Measurements from ENCODE around the gene RPS6KB2.
"Not testable (repeated sequence)": the region's sequence is repeated elsewhere in the genome, so short reads cannot be mapped to it uniquely, and the experiment has no call there.

Gene RPS6KB2

GRCh38 chr11:67401495-67402191 lies 26.7 kb upstream of the RPS6KB2 start, which contains the start of gene PPP1CA:
Gene PPP1CA, minus strand, starts transcription at chr11:67401858. Its CDS starts 76 bp downstream, at chr11:67401782.
- Histone ChIP-seq H3K4me2 (ENCODE audit: insufficient read depth, low read length, poor library complexity, severe bottlenecking) (peak within 1 kb of the TSS; percentile 93), H3K18ac (ENCODE audit: low read length) (peak within 1 kb of the TSS; percentile 98), H4K91ac (ENCODE audit: low read depth, low read length, poor library complexity) (no peak within 1 kb of the TSS), H2BK120ac (ENCODE audit: low read depth, low read length) (peak within 1 kb of the TSS; percentile 91), H3K23ac (ENCODE audit: low read depth, low read length, poor library complexity) (peak within 1 kb of the TSS; percentile 98), H3K9me3 (replicated peaks in 1 of 2; ENCODE audit: control insufficient read depth in 2 of 2, insufficient read depth in 1 of 2, low read depth in 1 of 2, low read length in 2 of 2) (no peaks in the 10 kb centered on the region), H2BK5ac (ENCODE audit: low read length) (peak within 1 kb of the TSS; percentile 93), H2BK12ac (ENCODE audit: low read length) (peak within 1 kb of the TSS; percentile 22), H2AK5ac (ENCODE audit: low read depth, low read length) (peak within 1 kb of the TSS; percentile 93), H3K79me1 (ENCODE audit: low read depth, low read length) (peaks cover 13% of the 10 kb centered on the region), H3K4me3 (ENCODE audit: low read length in 2 of 2) (peak within 1 kb of the TSS; percentile 85 to 94), H4K8ac (ENCODE audit: low read depth, low read length) (no peak within 1 kb of the TSS), H3K27me3 (ENCODE audit: control insufficient read depth in 3 of 3, insufficient read depth in 3 of 3, low read depth in 1 of 3, low read length in 3 of 3) (no peaks in the 10 kb centered on the region), H3K36me3 (replicated peaks in 1 of 2; ENCODE audit: control insufficient read depth in 2 of 2, insufficient read depth in 2 of 2, low read length in 2 of 2) (peaks cover 30 to 41% of the 10 kb centered on the region in 2 donors), H3K4me1 (ENCODE audit: control insufficient read depth in 2 of 2, insufficient read depth in 1 of 2, low read depth in 1 of 2, low read length in 2 of 2) (peaks cover 10 to 31% of the 10 kb centered on the region in 2 donors), H3K14ac (ENCODE audit: low read length) (peak within 1 kb of the TSS; percentile 97), H2BK15ac (ENCODE audit: low read length) (peak within 1 kb of the TSS; percentile 96), H3K9ac (ENCODE audit: low read depth, low read length, poor library complexity) (peak within 1 kb of the TSS; percentile 94), H2AFZ (ENCODE audit: low read length) (peak within 1 kb of the TSS; percentile 98), H3K4ac (ENCODE audit: low read length) (peak within 1 kb of the TSS; percentile 66), H3K27ac (replicated peaks; ENCODE audit: low read length) (peak within 1 kb of the TSS; percentile 58)
- WGBS, 2 donors (ENCODE audit: extremely low coverage in 2 of 2, insufficient read length in 2 of 2, insufficient replicate concordance in 1 of 2) = no CpG with 5 or more reads among the region's 73 CpGs
- peak; percentile 90 for DNase-seq (ENCODE audit: low spot score)

- H2BK5ac ChIP-seq (ENCODE audit: low read length); H3K27me3 ChIP-seq (ENCODE audit: control insufficient read depth in 3 of 3, insufficient read depth in 3 of 3, low read depth in 1 of 3, low read length in 3 of 3); H3K14ac ChIP-seq (ENCODE audit: low read length); H4K8ac ChIP-seq (ENCODE audit: low read depth, low read length); DNase-seq (ENCODE audit: low spot score); H3K23ac ChIP-seq (ENCODE audit: low read depth, low read length, poor library complexity); H3K4ac ChIP-seq (ENCODE audit: low read length); H3K9me3 ChIP-seq (replicated peaks in 1 of 2; ENCODE audit: control insufficient read depth in 2 of 2, insufficient read depth in 1 of 2, low read depth in 1 of 2, low read length in 2 of 2); H4K91ac ChIP-seq (ENCODE audit: low read depth, low read length, poor library complexity); H2BK120ac ChIP-seq (ENCODE audit: low read depth, low read length); H2BK12ac ChIP-seq (ENCODE audit: low read length): not testable (repeated sequence)
- peak overlapping the region; percentile 93 for H2AK5ac ChIP-seq (ENCODE audit: low read depth, low read length)
- peak overlapping the region; percentile 86 for H2AFZ ChIP-seq (ENCODE audit: low read length)
- H3K9ac ChIP-seq (ENCODE audit: low read depth, low read length, poor library complexity) = peak overlapping the region; percentile 50
- peaks cover 14% of the 10 kb centered on the region for H3K79me1 ChIP-seq (ENCODE audit: low read depth, low read length)
- peaks cover 28 to 34% of the 10 kb centered on the region in 2 donors for H3K36me3 ChIP-seq (replicated peaks in 1 of 2; ENCODE audit: control insufficient read depth in 2 of 2, insufficient read depth in 2 of 2, low read length in 2 of 2)
- H3K4me3 ChIP-seq (ENCODE audit: low read length in 2 of 2) = peak overlapping the region; percentile 37
- H3K4me2 ChIP-seq (ENCODE audit: insufficient read depth, low read length, poor library complexity, severe bottlenecking) = peak overlapping the region; percentile 48
- peak overlapping the region; percentile 96 for H2BK15ac ChIP-seq (ENCODE audit: low read length)
- peak overlapping the region; percentile 58 for H3K27ac ChIP-seq (replicated peaks; ENCODE audit: low read length)
- peaks cover 10 to 31% of the 10 kb centered on the region in 2 donors for H3K4me1 ChIP-seq (ENCODE audit: control insufficient read depth in 2 of 2, insufficient read depth in 1 of 2, low read depth in 1 of 2, low read length in 2 of 2)
- no CpG with 5 or more reads among the region's 19 CpGs for WGBS, 2 donors (ENCODE audit: extremely low coverage in 2 of 2, insufficient read length in 2 of 2, insufficient replicate concordance in 1 of 2)
- H3K18ac ChIP-seq (ENCODE audit: low read length) = peak overlapping the region; percentile 81
These were observed 26.0 kb upstream of the RPS6KB2 start for GRCh38 chr11:67402192-67402839.

GRCh38 chr11:67403085-67403484 lies 25.2 kb upstream of the RPS6KB2 start:
- Histone ChIP-seq H3K36me3 (replicated peaks in 1 of 2; ENCODE audit: control insufficient read depth in 2 of 2, insufficient read depth in 2 of 2, low read length in 2 of 2) (peaks cover 21 to 27% of the 10 kb centered on the region in 2 donors), H3K4me1 (ENCODE audit: control insufficient read depth in 2 of 2, insufficient read depth in 1 of 2, low read depth in 1 of 2, low read length in 2 of 2) (peaks cover 10 to 31% of the 10 kb centered on the region in 2 donors), H2AFZ (ENCODE audit: low read length) (peak overlapping the region; percentile 77), H2AK5ac (ENCODE audit: low read depth, low read length) (peak overlapping the region; percentile 40), H3K79me1 (ENCODE audit: low read depth, low read length) (peaks cover 14% of the 10 kb centered on the region)
- H3K27ac ChIP-seq (replicated peaks; ENCODE audit: low read length); DNase-seq (ENCODE audit: low spot score); H3K4me3 ChIP-seq (ENCODE audit: low read length in 2 of 2); H3K9me3 ChIP-seq (replicated peaks in 1 of 2; ENCODE audit: control insufficient read depth in 2 of 2, insufficient read depth in 1 of 2, low read depth in 1 of 2, low read length in 2 of 2); H3K18ac ChIP-seq (ENCODE audit: low read length); H4K8ac ChIP-seq (ENCODE audit: low read depth, low read length); H2BK12ac ChIP-seq (ENCODE audit: low read length); H3K4ac ChIP-seq (ENCODE audit: low read length); H3K23ac ChIP-seq (ENCODE audit: low read depth, low read length, poor library complexity); H2BK5ac ChIP-seq (ENCODE audit: low read length); H3K14ac ChIP-seq (ENCODE audit: low read length); H3K4me2 ChIP-seq (ENCODE audit: insufficient read depth, low read length, poor library complexity, severe bottlenecking); H2BK120ac ChIP-seq (ENCODE audit: low read depth, low read length); H4K91ac ChIP-seq (ENCODE audit: low read depth, low read length, poor library complexity); H3K9ac ChIP-seq (ENCODE audit: low read depth, low read length, poor library complexity); H2BK15ac ChIP-seq (ENCODE audit: low read length); H3K27me3 ChIP-seq (ENCODE audit: control insufficient read depth in 3 of 3, insufficient read depth in 3 of 3, low read depth in 1 of 3, low read length in 3 of 3): not testable (repeated sequence)
- no CpG with 5 or more reads among the region's 9 CpGs for WGBS, 2 donors (ENCODE audit: extremely low coverage in 2 of 2, insufficient read length in 2 of 2, insufficient replicate concordance in 1 of 2)
